DMS53 treated with DMSO at 0.1 percent for 48 hours (cell line): ENCODE data around the gene CYBC1.
A peak's percentile ranks its signal among the peaks of the same experiment; 100 is the strongest.

Experiments used
- DNase-seq: peaks from one replicate; lab custom pipeline; 2025; ENCODE audit not compliant: unreplicated experiment; lab: John Stamatoyannopoulos, UW

The CYBC1 gene

GRCh38 chr17:82449131-82449882 lies 1.2 kb downstream of the CYBC1 start:
- DNase-seq: no peak

GRCh38 chr17:82447876-82448275 lies 2.7 kb downstream of the CYBC1 start:
- DNase-seq: no peak

GRCh38 chr17:82446649-82447048 lies 3.9 kb downstream of the CYBC1 start:
- DNase-seq: no peak

GRCh38 chr17:82446124-82446523 lies 4.4 kb downstream of the CYBC1 start:
- no peak for DNase-seq

- DNase-seq: no peak
Measured at GRCh38 chr17:82445542-82445941, 5.0 kb downstream of the CYBC1 start.

GRCh38 chr17:82444941-82445521 lies 5.5 kb downstream of the CYBC1 start:
- no peak for DNase-seq

GRCh38 chr17:82444284-82444893 lies 6.2 kb downstream of the CYBC1 start:
- no peak for DNase-seq

GRCh38 chr17:82443465-82444283 lies 6.9 kb downstream of the CYBC1 start:
- DNase-seq: no peak

GRCh38 chr17:82442643-82443464 lies 7.7 kb downstream of the CYBC1 start:
- no peak for DNase-seq

GRCh38 chr17:82441691-82442487 lies 8.7 kb downstream of the CYBC1 start:
- no peak for DNase-seq

- DNase-seq: no peak
Measured at GRCh38 chr17:82440991-82441627, 9.4 kb downstream of the CYBC1 start.

- DNase-seq: no peak
Measured at GRCh38 chr17:82440469-82440981, 10.0 kb downstream of the CYBC1 start.

GRCh38 chr17:82439829-82440365 lies 10.7 kb downstream of the CYBC1 start:
- no peak for DNase-seq

- no peak for DNase-seq
Measured at GRCh38 chr17:82439194-82439828, 11.2 kb downstream of the CYBC1 start.

GRCh38 chr17:82438401-82439193 lies 12.0 kb downstream of the CYBC1 start:
- no peak for DNase-seq

- DNase-seq: no peak
Measured at GRCh38 chr17:82437325-82437668, 13.3 kb downstream of the CYBC1 start.

- peak; percentile 68 for DNase-seq
Measured at GRCh38 chr17:82436601-82437324, 13.8 kb downstream of the CYBC1 start.
